Panc1 (cell line): ENCODE results near the gene SLC25A13.

ENCODE experiments used
- CTCF ChIP-seq: fragments of 450-650 bp; IDR thresholded peaks from 2 replicates; pipeline ENCODE4 v1.5.1; 2017; ENCODE audit warnings: mild to moderate bottlenecking
- REST ChIP-seq, 2 experiments: IDR thresholded peaks; 2 replicates each; pipeline ENCODE4 v1.6.1; 2011 to 2012; ENCODE audit warnings: low read depth in 2 of 2, control low read depth in 1 of 2, low read length in 1 of 2, mild to moderate bottlenecking in 1 of 2, moderate library complexity in 1 of 2; ENCODE audit not compliant: insufficient read depth in 1 of 2

- TF ChIP-seq CTCF (no peak), REST (IDR thresholded peaks at IDR 0.05; ENCODE audit: insufficient read depth in 1 of 2, low read depth in 2 of 2, low read length in 1 of 2) (no peak)
Measured at GRCh38 chr7:96076350-96076707, 245.6 kb downstream of the SLC25A13 start.
